CMK (cell line): Measurements from ENCODE around the gene STRIP2.
"Not testable (repeated sequence)": the region's sequence is repeated elsewhere in the genome, so short reads cannot be mapped to it uniquely, and the experiment has no call there.

Experiments used
- DNase-seq: peaks from one replicate; pipeline ENCODE4 v3.0.0-alpha.2; 2010; ENCODE audit warnings: low read depth

STRIP2 gene

GRCh38 chr7:129534558-129535274, 100.5 kb downstream of the STRIP2 start:
- DNase-seq: not testable (repeated sequence)

GRCh38 chr7:129535896-129536295, 101.7 kb downstream of the STRIP2 start:
- no peak for DNase-seq

GRCh38 chr7:129536323-129536722, 102.1 kb downstream of the STRIP2 start:
- no peak for DNase-seq
